GM21529 (cell line): ENCODE measurements around the gene DCDC1.
"Not testable (repeated sequence)": the region's sequence is repeated elsewhere in the genome, so short reads cannot be mapped to it uniquely, and the experiment has no call there.

Experiments used
- ATAC-seq: cut with Tn5 transposase; IDR thresholded peaks from one replicate; pipeline ENCODE4 v1.9.1; 2021; ENCODE audit not compliant: unreplicated experiment

DCDC1 gene

DNA sequence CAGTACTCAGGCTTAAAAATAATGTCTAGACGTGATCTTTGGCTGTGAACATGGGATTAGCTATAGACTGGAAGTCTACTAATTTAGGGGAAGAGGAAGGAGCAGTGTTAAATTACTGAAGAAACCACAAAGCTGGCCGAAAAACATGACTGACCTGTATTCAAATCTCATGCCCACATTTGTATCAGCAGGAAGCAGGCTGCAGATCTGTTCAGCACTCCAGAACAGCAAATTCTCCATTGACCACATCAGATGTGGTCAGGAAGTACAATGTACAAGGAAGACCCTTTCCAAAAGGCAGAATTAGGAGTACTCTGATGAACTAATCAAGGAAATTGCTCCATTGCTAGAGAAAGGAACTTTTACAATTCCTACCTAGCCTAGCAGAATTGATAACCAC is 31.7 kb downstream of the DCDC1 start:
- ATAC-seq = no peak

DNA sequence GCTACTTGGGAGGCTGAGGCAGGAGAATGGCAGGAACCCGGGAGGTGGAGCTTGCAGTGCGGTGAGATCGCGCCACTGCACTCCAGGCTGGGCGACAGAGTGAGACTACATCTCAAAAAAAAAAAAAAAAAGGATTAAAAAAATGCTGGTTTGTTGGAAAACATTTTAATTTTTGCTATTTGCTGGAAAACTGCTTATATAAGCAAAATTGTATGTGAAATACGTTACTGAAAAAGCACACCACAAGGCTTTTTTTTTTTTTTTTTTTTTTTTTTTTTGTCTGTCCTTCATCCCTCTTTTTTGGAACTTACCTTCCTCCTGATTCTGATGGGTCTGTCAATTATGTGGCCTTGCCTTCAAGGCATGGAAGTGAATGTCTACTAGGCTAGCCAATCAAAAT is 40.8 kb downstream of the DCDC1 start:
- no peak for ATAC-seq

DNA sequence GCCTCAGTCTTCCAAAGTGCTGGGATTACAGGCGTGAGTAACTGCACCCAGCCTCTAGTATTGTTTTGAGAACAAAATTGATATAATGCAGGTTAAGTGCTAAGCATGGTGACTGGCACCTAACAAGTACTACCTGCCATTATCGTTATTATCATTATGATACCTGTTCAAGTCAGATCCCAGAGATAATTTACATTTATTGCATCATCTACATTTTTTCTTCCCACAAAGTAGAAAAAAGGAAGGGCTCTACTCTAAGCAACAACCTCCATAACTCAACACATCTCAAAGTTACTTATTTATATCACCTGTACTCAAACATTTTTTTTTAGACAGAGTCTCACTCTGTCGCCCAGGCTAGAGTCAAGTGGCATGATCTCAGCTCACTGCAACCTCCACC is 42.1 kb downstream of the DCDC1 start:
- ATAC-seq = no peak

DNA sequence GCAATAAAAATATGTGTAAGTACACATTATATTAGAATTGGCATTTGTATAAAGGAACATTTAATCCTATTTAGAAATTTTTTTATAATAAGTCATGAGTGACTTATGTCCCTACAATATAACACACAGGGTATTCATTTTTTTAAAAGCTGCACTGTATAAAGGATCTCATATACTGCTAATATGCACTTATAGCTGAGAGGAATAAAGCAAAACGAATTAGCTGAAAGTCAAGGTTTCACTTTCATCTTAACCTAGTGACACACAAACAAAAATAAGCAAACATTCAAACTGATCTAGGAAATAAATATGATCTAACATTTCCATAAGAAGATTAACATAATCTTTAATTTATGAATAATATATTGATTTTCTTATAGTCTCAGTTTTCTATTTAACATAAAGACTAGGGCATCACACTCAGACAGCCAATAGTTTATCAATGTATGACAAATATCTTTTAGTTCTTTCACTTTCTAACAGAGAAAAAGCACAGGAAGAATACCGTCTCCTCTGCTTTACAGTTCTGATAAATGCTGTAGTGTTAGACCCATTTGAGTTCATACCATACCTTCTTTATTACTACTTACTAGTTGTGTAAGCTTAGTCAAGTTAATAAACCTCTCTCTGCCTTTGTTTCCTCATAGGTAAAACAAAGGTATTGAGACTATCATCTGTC is 42.9 kb downstream of the DCDC1 start:
- ATAC-seq = no peak

DNA sequence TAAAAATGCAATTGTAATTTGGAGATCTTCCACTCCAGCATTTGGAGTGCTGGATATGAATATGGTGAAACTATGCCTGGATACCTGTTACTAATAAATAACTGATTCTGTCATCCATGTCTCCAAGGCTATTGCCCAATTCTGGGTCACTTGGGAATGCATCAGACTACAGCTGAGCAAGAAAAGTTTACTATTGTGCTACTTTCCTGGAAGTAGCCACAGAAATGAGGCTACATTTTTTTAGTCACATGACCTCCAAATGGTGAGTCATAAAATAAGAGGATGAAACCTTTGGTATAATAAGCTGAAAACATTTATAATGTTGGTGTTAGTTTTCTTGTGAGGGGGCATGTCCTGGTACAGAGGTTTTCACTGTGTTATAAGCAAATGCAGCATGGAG is 44.4 kb downstream of the DCDC1 start:
- no peak for ATAC-seq

GRCh38 chr11:31323145-31323544 is 46.4 kb downstream of the DCDC1 start:
- no peak for ATAC-seq

- not testable (repeated sequence) for ATAC-seq
Measured at GRCh38 chr11:31321494-31321893, 48.0 kb downstream of the DCDC1 start.

DNA sequence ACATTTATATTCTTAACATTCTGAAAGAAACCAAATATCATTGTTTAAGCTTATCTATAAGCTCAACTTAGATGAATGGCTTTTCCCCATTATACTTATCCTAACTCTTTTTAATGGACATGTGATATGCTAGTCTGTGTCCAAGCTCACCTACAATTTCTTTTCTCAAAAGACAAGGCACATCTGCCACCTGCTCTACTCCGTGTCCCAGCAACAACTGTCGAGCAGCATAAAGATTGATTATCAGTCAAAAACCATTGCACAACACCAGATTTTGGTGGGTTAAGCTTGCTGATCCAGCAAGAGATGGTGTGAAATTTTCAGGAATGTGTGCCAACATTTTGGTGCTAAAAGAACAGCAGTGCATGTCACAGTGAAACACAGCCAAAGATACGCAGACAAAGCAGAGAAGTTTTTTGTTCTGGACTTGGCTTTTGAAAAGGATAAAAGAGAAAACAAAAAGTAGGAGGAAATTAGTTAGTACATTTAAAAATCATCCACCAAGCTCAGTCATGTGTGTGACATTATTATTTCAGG is 65.8 kb downstream of the DCDC1 start:
- no peak for ATAC-seq

GRCh38 chr11:31301549-31302510 is 67.7 kb downstream of the DCDC1 start:
- no peak for ATAC-seq

- ATAC-seq = no peak
Measured at GRCh38 chr11:31295308-31295707, 74.2 kb downstream of the DCDC1 start.

DNA sequence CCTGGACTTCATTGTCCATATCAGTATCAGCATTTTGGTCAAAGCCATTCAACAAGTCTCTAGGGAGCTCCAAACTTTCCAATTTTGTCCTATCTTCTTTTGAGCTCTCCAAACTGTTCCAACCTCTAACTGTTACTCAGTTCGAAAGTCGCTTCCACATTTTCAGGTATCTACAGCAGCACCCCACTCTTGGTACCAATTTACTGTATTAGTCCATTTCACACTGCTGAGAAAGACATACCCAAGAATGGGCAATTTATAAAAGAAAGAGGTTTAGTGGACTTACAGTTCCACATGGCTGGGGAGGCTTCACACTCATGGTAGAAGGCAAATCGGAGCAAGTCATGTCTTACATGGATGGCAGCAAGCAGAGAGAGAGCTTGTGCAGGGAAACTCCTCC is 96.0 kb downstream of the DCDC1 start:
- ATAC-seq = not testable (repeated sequence)

GRCh38 chr11:31267720-31268119 is 101.8 kb downstream of the DCDC1 start:
- no peak for ATAC-seq

DNA sequence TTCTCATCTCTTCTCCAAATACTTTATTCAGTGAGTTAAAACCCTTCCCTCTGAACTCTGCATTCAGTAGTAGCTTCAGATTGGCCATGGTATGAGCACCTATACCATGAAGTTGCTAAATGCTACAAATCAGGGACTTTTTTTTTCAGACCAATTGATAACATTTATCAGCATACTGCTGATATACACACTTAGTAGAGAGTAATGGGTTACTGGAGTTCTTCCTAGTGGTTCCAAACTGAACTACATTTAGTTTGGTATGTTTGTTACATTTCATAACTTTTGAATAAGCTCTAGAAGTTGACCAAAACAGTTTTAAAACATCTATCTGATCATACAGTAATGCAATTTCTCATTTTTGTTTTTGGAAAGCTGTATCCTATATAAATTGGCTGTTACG is 104.7 kb downstream of the DCDC1 start:
- ATAC-seq = no peak

GRCh38 chr11:31262761-31263160 is 106.8 kb downstream of the DCDC1 start:
- ATAC-seq = no peak

DNA sequence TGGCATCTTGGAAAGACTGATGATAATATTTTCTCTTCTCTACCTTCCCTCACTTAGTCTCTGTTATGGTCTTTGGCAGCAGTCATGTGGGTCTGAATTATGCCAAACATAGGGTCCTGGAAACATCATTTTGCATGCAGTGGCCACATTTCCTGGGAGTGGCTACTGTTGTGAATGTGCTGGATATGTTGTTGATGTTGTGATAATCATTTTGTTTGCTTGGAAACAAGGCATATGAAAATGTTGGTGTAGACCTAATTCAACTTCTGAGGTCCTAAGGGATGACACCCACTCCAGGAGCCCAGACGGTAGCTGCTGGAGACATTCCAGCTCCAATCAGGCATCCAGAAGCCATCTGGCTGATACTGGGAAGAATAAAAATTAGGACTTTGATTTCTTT is 109.7 kb downstream of the DCDC1 start:
- ATAC-seq = no peak

DNA sequence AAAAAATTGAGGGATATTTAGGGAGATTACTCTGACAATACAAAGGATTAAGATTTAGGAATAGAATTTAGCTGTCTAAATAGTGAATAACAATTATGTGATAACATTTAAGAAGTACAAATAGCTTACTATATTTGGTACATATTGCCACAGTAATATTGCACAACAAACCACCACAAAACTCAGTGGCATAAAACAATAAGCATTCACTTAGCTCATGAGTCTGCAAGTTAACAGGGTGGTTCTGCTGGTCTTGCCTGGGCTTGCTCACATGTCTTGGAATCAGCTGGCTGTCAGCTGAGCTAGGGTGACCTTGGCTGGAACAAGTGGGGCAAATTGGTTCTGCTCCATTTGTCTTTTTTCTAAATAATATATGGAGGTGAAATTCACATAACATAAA is 115.1 kb downstream of the DCDC1 start:
- ATAC-seq = no peak

- ATAC-seq = no peak
Measured at GRCh38 chr11:31248768-31249167, 120.8 kb downstream of the DCDC1 start.

- ATAC-seq = no peak
Measured at GRCh38 chr11:31247321-31247720, 122.2 kb downstream of the DCDC1 start.

DNA sequence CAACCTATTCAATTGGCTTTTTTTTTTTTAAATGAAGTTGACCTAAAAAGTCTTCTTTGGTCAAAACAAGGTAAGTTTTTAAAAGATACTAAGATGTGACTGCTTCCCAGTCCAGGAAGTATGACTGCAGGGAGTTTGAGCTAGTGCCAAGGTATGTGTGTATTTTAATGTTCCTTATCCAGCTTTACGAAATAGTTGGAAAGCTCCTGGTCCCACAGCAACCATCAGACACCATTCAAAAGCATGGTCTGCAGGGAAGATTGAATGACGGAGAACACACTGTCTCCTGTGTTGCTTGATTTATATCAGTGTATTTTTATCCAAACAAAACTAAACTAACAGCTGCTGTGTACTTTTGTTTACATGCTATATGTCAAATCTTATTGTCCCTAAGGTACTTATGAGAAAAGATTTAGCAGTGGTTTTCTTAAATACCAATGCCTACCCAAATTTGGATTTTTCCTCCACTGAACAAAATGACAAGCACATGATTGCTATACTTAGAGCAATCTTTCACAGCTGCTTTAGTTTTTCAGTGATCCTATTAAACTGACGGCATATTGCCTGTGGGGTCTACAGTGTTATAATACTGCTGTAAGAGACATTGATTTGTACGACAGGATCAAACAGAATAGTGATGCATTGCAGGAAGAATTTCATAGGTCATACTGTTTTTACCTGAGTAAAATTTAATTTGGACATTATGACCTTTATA is 122.9 kb downstream of the DCDC1 start:
- ATAC-seq = no peak

DNA sequence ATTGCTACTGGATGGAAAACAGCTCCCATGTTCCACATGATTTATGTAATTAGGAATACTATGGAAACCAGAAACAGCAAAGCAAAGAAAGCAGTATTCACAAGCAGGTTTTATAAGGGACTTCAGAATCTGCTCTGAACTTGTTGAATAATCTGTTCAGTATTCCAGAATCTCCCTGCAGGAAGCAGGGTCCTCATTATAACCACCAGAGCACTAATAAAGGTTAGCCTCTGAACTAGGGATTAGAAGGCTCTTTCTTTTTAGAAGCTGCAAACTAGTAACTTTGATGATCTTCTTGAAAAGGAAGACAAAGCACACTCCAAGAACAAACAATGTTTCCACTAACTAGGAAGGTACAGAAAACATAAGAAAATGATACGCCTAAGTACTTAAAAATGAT is 125.8 kb downstream of the DCDC1 start:
- ATAC-seq = no peak

GRCh38 chr11:31240340-31240904 is 129.1 kb downstream of the DCDC1 start:
- no peak for ATAC-seq
